SW 1271 (cell line): ENCODE data around the gene MARS1.
A peak's percentile ranks its signal among the peaks of the same experiment; 100 is the strongest.

Experiments
- DNase-seq, 2 experiments: peaks; one replicate each; lab custom pipeline; 2025; lab: John Stamatoyannopoulos, UW

The MARS1 gene

GRCh38 chr12:57518176-57518919, 30.5 kb downstream of the MARS1 start:
- no peak for DNase-seq

GRCh38 chr12:57518920-57519795, 31.3 kb downstream of the MARS1 start:
- no peak for DNase-seq

GRCh38 chr12:57519796-57520052, 31.9 kb downstream of the MARS1 start:
- DNase-seq, result no peak

GRCh38 chr12:57520053-57520818, 32.4 kb downstream of the MARS1 start, which contains the start of gene DDIT3:
TSS of gene DDIT3 (minus strand) at chr12:57520514. CDS start at chr12:57517406, 3,108 bp downstream.
- DNase-seq, result peak; percentile 97

- no peak for DNase-seq
These were observed 33.7 kb downstream of the MARS1 start for GRCh38 chr12:57521525-57522010.

GRCh38 chr12:57522011-57522886, 34.4 kb downstream of the MARS1 start, which contains the start of gene MBD6:
TSS of gene MBD6 (plus strand) at chr12:57522824. CDS start at chr12:57524304, 1,480 bp downstream.
- DNase-seq, result peak; percentile 84 to 89

GRCh38 chr12:57522887-57523705, 35.2 kb downstream of the MARS1 start:
- DNase-seq, result no peak

GRCh38 chr12:57523706-57524614, 36.1 kb downstream of the MARS1 start:
- no peak for DNase-seq

GRCh38 chr12:57524814-57525614, 37.1 kb downstream of the MARS1 start:
- DNase-seq, result no peak

GRCh38 chr12:57525615-57526383, 37.9 kb downstream of the MARS1 start:
- no peak for DNase-seq

- no peak for DNase-seq
These were observed 38.7 kb downstream of the MARS1 start for GRCh38 chr12:57526477-57527126.

GRCh38 chr12:57527184-57527583, 39.3 kb downstream of the MARS1 start:
- no peak for DNase-seq

- no peak for DNase-seq
These were observed 40.3 kb downstream of the MARS1 start for GRCh38 chr12:57528176-57528575.

- no peak for DNase-seq
These were observed 41.1 kb downstream of the MARS1 start for GRCh38 chr12:57528831-57529555.

- no peak for DNase-seq
These were observed 42.0 kb downstream of the MARS1 start for GRCh38 chr12:57529831-57530230.

- DNase-seq, result no peak
These were observed 42.7 kb downstream of the MARS1 start for GRCh38 chr12:57530396-57531142.
